Iris pigment epithelial cell (primary cell): ENCODE data around the gene MAP1B.

Source experiments
- DNase-seq: peaks from one replicate; pipeline ENCODE4 v3.0.0-alpha.2; 2011; ENCODE audit warnings: low read depth

The MAP1B gene

GRCh38 chr5:72224946-72225463, 117.7 kb downstream of the MAP1B start:
- DNase-seq = peak; percentile 76

- no peak for DNase-seq
These were observed 118.5 kb downstream of the MAP1B start for GRCh38 chr5:72225741-72226140.

GRCh38 chr5:72226950-72227349, 119.7 kb downstream of the MAP1B start:
- no peak for DNase-seq

DNA sequence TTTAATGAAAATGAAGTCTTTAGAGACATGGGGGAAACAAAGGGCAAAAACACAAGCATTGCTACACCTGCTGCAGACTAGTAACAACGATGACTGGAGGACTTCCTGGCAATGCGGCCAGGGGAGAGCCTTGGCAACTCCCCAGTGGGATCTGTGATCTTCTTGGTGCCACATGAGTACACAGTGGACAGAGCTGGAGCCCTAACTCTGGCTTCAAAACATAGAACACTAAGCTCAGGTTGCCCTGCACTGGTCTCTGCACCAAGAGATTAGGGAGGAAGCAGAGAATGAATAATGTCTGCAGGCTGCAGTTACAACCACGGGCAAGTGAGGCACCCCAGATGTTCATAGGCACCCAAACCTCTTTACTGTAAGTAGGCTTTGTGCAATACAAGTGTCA, 121.7 kb downstream of the MAP1B start:
- no peak for DNase-seq

DNA sequence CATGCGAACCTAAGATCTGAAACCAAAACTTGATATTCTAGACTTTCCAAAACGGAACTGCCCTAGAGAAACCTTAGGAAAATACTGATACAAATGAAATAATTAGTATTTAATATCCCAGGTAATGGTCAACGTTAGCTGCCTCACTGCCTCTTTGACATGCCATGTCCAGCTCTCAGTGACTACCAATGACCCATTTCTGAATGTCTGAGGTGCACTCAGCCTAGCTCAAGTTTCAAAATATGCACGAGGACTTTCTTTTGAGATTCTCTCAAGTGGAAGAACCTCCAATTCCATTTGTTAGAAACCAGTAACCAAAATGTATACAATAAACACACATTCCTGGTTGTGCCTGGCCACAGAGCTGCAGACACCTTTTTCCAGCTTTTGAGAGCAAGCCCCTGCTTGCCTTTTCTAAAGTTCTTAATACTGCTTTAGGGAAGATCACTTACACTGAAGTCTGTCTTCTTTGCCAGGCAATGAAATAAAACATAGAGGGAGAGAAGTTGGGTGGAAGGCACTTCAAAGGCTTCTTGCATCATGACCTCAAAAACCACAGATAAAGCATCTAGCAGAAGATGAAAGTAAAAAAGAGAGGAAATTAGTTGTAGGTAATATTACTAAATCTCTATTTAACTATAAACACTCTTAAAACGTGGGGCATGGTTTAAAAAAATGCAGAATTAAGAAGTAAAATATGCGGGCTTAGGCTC, 124.9 kb downstream of the MAP1B start:
- peak; percentile 77 for DNase-seq

GRCh38 chr5:72232838-72233237, 125.6 kb downstream of the MAP1B start:
- DNase-seq = no peak

DNA sequence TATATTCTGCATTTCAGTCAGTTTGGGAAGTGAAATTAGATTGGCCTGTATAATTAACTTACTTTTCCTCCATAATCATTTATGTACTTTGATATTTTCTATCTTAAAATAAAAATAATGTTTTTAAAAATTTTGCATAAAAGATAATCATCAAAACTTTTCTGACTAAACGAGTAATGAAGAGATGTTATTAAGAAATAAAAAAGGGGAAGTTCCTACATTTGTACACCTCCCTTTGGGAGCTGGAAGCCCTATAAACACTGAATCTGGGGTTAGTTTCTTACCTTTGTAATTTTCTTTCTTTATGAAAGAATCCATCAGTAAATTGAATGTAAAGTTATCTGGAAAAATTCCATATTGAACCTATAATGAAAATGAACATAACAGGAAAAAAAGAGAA, 126.6 kb downstream of the MAP1B start:
- no peak for DNase-seq

- peak; percentile 88 for DNase-seq
These were observed 127.0 kb downstream of the MAP1B start for GRCh38 chr5:72234265-72234700.

DNA sequence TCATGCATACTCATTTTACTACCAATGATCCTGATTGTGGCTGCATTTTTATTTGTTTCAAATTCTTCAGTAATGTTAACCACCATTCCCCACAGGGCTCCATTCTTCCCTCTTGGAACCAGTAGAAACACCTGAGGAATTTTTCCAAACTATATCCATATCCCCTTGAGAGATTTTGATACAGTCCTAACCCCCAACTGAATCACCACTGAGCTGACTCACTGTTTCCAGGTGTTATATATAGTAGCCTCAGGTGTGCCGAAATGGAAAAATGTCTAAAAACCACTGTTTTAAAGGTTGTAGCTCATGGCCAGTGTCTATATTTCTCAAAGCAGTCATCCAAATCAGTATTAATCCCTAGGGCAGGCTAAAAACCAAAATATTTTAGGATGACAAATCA, 127.6 kb downstream of the MAP1B start:
- no peak for DNase-seq

DNA sequence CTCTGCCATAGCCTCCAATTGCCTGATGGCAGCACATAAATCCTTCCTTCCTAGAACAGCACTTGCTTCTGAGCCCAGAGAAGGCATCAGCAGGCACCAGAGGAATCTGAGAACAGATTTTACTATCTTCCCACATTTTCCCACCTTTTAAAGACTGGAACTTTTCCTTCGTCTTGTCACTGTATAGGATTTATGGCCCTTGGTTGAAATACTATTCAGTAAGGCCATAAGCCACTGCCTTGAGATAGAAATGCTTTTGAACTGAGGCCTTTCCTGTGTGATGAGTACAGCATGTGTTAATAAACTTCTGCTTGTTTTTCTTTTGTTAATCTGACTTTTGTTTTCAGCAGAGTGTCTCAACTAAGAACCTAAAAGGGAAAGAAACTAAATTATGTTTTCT, 128.4 kb downstream of the MAP1B start:
- DNase-seq = peak; percentile 41

- DNase-seq = peak; percentile 54
These were observed 130.1 kb downstream of the MAP1B start for GRCh38 chr5:72237415-72237814.

- no peak for DNase-seq
These were observed 130.6 kb downstream of the MAP1B start for GRCh38 chr5:72237879-72238278.

- no peak for DNase-seq
These were observed 131.6 kb downstream of the MAP1B start for GRCh38 chr5:72238712-72239445.

DNA sequence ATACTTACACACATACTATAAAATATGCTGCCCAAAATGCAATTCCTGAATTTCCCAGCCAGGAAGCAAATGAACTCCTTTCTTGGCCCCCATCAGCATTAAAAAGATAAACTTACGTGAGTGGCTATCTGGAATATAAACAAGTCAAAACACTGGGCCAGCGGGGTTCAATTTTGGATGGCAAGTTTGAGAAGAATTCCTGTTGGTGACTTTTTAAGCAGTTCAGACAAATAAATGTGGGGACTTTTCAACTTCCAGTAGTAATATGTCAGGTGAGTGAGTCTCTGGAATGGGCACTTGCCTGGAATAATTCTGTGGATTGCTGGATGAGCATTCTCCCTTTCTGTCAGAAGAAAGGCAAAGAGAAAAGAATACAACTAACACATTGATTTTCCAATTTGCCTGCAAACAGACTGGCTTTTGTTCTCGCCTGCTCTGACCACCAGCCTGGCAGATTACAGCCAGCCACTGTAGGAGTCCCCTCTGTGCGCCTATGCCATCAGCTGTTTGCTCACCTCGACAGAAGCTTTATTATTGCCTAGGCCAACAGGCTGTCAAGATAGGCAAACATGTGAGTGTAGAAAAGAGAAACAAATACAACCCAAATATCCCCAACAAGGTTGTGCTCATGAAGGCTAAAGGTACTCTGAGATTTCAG, 134.2 kb downstream of the MAP1B start:
- no peak for DNase-seq

DNA sequence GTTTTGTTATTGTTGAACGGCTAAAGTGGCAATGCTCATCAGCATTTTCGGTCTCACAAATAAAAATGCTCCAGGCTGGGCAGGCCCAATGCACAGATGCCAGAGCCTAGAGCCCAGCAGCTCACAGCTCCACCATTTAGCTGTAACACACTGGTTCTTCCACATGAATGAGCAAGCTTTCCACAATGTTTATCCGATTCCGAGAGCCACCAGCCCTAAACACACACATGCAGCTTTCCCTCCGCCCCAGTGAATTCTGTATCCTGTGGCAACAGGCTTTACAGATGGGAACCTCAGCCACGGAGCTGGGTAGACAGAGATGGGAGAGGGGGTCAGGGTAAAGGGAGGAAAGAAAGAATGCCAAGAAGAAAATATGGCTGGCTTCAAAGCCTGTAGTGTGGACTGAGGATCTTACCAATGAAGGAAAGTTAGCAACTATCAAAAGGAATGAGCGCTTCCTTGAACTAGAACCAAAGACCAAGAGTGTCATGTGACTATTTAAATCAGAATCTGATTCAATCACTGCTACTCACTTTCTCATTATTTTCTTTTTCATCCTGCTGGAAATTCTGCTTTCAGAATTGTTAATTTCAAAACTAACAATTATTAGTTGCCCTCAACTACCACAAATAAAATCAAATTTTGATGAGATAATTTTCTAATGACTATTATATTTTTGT, 135.7 kb downstream of the MAP1B start:
- DNase-seq = peak; percentile 33

GRCh38 chr5:72243706-72244105, 136.4 kb downstream of the MAP1B start:
- DNase-seq = no peak

- peak; percentile 71 for DNase-seq
These were observed 137.6 kb downstream of the MAP1B start for GRCh38 chr5:72244862-72245371.

DNA sequence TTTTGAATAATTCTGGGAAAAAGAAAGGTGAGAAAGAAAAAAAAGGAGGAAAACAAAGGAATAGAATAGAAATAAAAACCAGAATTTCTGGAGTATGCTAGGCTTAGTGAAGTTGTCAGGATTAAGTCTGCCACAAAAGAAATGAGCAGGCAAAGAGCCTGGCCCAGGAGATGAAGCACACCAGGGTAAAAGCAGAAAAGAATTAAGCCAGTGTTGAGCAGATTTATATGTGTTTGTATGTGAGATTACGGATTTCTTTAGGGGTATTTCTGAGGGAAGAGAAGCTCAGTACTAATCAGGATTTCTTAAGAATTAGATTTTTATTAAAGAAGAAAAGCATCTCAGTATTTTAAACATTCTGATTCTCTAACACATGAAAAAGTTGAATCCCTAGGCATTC, 138.3 kb downstream of the MAP1B start:
- DNase-seq = no peak

- peak; percentile 21 for DNase-seq
These were observed 138.8 kb downstream of the MAP1B start for GRCh38 chr5:72245951-72246532.

GRCh38 chr5:72246954-72247442, 139.7 kb downstream of the MAP1B start:
- peak; percentile 76 for DNase-seq

DNA sequence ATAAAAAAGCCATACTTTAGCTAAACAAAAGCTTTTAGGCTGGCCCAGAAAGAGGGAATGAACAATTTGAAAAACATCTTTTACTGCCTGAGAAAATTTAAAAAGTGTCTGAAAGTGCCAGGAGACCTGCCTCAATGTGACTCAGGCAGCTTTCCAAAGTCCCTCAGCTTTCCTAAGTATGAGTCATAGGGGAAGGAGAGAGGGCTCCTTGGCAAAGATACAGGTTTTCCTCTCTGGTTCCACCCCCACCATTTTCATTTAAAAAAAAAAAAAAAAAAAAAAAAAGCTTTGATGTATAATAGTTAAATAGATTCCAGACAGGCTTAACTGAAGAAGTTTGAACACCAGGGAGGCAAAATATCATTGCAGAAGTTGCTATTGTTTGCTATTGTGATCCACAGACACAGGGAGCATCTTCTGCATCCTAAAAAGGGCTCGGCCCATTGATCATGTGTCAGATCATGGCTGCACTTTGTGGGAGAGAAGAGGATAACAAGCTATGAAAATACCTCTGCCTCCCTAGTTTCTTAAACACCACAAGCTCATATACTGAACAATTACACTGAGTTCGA, 141.2 kb downstream of the MAP1B start:
- DNase-seq = peak; percentile 73
